GM12878 (cell line): ENCODE measurements around the gene MUC5B. TPM values are rescaled to one million over a fixed set of nuclear protein-coding genes. Genes with fewer than 3 reads are reported as not detected.

ENCODE experiments used
- CBX3 ChIP-seq: fragments of 200-600 bp; sonication (generic); IDR thresholded peaks from 2 replicates; pipeline ENCODE4 v1.6.1; 2016; ENCODE audit warnings: low read depth, borderline replicate concordance
- CREB1 ChIP-seq: IDR thresholded peaks from 2 replicates; pipeline ENCODE4 v1.6.1; 2012; ENCODE audit warnings: low read depth, mild to moderate bottlenecking, inconsistent platforms
- EED ChIP-seq: sonication (generic); IDR thresholded peaks from 2 replicates; pipeline ENCODE4 v1.6.1; 2016; ENCODE audit warnings: antibody characterized with exemption, low read depth
- ETV6 ChIP-seq, 2 experiments: fragments of 450-650 bp in 1 of 2; IDR thresholded peaks in 1 of 2; conservative IDR thresholded peaks in 1 of 2; 2 replicates each; pipeline ENCODE4 v1.6.1; 2014; ENCODE audit warnings: antibody characterized with exemption in 1 of 2, borderline replicate concordance in 1 of 2, low read depth in 1 of 2, mild to moderate bottlenecking in 1 of 2, moderate library complexity in 1 of 2
- EZH2 ChIP-seq: IDR thresholded peaks from 2 replicates; pipeline ENCODE4 v1.6.1; 2012; ENCODE audit warnings: low read depth, mild to moderate bottlenecking, control low read depth, inconsistent platforms, low read length, borderline replicate concordance; ENCODE audit not compliant: control insufficient read depth
- IKZF2 ChIP-seq, 2 experiments: fragments of 450-650 bp; IDR thresholded peaks; 2 replicates each; pipeline ENCODE4 v1.6.1; 2017; ENCODE audit warnings: mild to moderate bottlenecking in 2 of 2, moderate library complexity in 2 of 2
- KAT2A ChIP-seq: conservative IDR thresholded peaks from 2 replicates; pipeline ENCODE4 v1.6.1; 2011; ENCODE audit warnings: low read depth, low read length; ENCODE audit not compliant: control insufficient read depth
- MEF2A ChIP-seq: IDR thresholded peaks from 2 replicates; pipeline ENCODE4 v1.6.1; 2011; ENCODE audit warnings: low read depth, mild to moderate bottlenecking, low read length, moderate library complexity; ENCODE audit not compliant: insufficient read depth
- MEF2B ChIP-seq: fragments of 450-650 bp; IDR thresholded peaks from 2 replicates; pipeline ENCODE4 v1.6.1; 2018; ENCODE audit warnings: mild to moderate bottlenecking, moderate library complexity; ENCODE audit not compliant: partially characterized antibody, poor library complexity, severe bottlenecking
- NBN ChIP-seq: fragments of 450-650 bp; IDR thresholded peaks from 2 replicates; pipeline ENCODE4 v1.6.1; 2016
- NFXL1 ChIP-seq: fragments of 450-650 bp; IDR thresholded peaks from 2 replicates; pipeline ENCODE4 v1.6.1; 2017; ENCODE audit warnings: antibody characterized with exemption, mild to moderate bottlenecking, borderline replicate concordance
- PAX5 ChIP-seq: IDR thresholded peaks from 2 replicates; pipeline ENCODE4 v1.6.1; 2011; ENCODE audit warnings: low read depth, low read length, borderline replicate concordance
- POU2F2 ChIP-seq: IDR thresholded peaks from 3 replicates; pipeline ENCODE4 v1.6.1; 2011; ENCODE audit warnings: low read depth, mild to moderate bottlenecking, low read length, borderline replicate concordance
- SMAD1 ChIP-seq: fragments of 450-650 bp; IDR thresholded peaks from 2 replicates; pipeline ENCODE4 v1.6.1; 2018; ENCODE audit warnings: mild to moderate bottlenecking, low read depth; ENCODE audit not compliant: partially characterized antibody
- SMARCA5 ChIP-seq: fragments of 450-650 bp; IDR thresholded peaks from 2 replicates; pipeline ENCODE4 v1.6.1; 2017; ENCODE audit warnings: mild to moderate bottlenecking
- STAT3 ChIP-seq: IDR thresholded peaks from 2 replicates; pipeline ENCODE4 v1.6.1; 2011; ENCODE audit warnings: low read depth, low read length, improper control_type of control experiment
- SUPT20H ChIP-seq: IDR thresholded peaks from 2 replicates; pipeline ENCODE4 v1.6.1; 2011; ENCODE audit warnings: low read depth, mild to moderate bottlenecking, low read length, moderate library complexity, borderline replicate concordance; ENCODE audit not compliant: control insufficient read depth
- YY1 ChIP-seq: IDR thresholded peaks from 2 replicates; pipeline ENCODE4 v1.6.1; 2011; ENCODE audit warnings: low read depth, mild to moderate bottlenecking, low read length
- ZNF217 ChIP-seq: fragments of 450-650 bp; IDR thresholded peaks from 2 replicates; pipeline ENCODE4 v1.6.1; 2017; ENCODE audit warnings: antibody characterized with exemption, mild to moderate bottlenecking
- ZNF384 ChIP-seq: IDR thresholded peaks from 2 replicates; pipeline ENCODE4 v1.6.1; 2012; ENCODE audit warnings: low read depth, mild to moderate bottlenecking, low read length, improper control_type of control experiment, borderline replicate concordance
- polyA plus RNA-seq, 11 experiments: library from polyadenylated mRNA; depleted of rRNA in 4 of 11; unstranded in 6 of 11; stranded (reverse) in 5 of 11; fragments of >200 nt; fragmentation: Nextera tagmentation in 4 of 11; fragmentation: Illumina TruSeq in 1 of 11; extraction: Ambion mirVana in 4 of 11; extraction: Trizol in 1 of 11; gene quantifications; 1 replicate in 1 of 11; 2 replicates in 10 of 11; pipeline versions ENCODE4 v1.2.1 to v1.2.3, GENCODE V29; 2011 to 2016; ENCODE audit warnings: inconsistent platforms in 2 of 11, missing spikeins in 2 of 11, low read depth in 1 of 11
- total RNA-seq, 4 experiments: library from RNA; depleted of rRNA in 3 of 4; stranded (reverse); fragments of >200 nt in 3 of 4; fragmentation: Illumina TruSeq in 1 of 4; extraction: Trizol in 1 of 4; gene quantifications; 2 replicates each; pipeline versions ENCODE4 v1.2.1 to v1.2.3, GENCODE V29; 2013 to 2021
- TF ChIP-seq, protein P1 (sequence below): fragments of 450-650 bp; IDR thresholded peaks from 2 replicates; pipeline ENCODE4 v1.6.1; 2018; ENCODE audit warnings: mild to moderate bottlenecking, low read depth, moderate library complexity; ENCODE audit not compliant: partially characterized antibody
- TF ChIP-seq, protein P2 (sequence below): fragments of 450-650 bp; formaldehyde crosslinking; IDR thresholded peaks from 2 replicates; pipeline ENCODE4 v1.5.0; 2022; ENCODE audit warnings: mild to moderate bottlenecking, missing genetic modification characterization
- TF ChIP-seq, protein P3 (sequence below): IDR thresholded peaks from 2 replicates; pipeline ENCODE4 v1.6.1; 2011; ENCODE audit warnings: borderline replicate concordance, low read depth, mild to moderate bottlenecking, moderate library complexity, mixed read lengths, low read length; ENCODE audit not compliant: insufficient read depth; ENCODE audit errors: extremely low read length

The MUC5B gene
- total and polyA plus RNA-seq, 10 of the 15 experiments (the other 5 are each of a cell fraction or from before 2014, with no cell fraction given): 1.5 TPM; not detected in 9

- no peak for TF ChIP-seq NFXL1
- TF ChIP-seq NBN: peak; percentile 53; the same call in 1 of the 2 replicates
- no peak for TF ChIP-seq STAT3
- TF ChIP-seq, protein P1, sequence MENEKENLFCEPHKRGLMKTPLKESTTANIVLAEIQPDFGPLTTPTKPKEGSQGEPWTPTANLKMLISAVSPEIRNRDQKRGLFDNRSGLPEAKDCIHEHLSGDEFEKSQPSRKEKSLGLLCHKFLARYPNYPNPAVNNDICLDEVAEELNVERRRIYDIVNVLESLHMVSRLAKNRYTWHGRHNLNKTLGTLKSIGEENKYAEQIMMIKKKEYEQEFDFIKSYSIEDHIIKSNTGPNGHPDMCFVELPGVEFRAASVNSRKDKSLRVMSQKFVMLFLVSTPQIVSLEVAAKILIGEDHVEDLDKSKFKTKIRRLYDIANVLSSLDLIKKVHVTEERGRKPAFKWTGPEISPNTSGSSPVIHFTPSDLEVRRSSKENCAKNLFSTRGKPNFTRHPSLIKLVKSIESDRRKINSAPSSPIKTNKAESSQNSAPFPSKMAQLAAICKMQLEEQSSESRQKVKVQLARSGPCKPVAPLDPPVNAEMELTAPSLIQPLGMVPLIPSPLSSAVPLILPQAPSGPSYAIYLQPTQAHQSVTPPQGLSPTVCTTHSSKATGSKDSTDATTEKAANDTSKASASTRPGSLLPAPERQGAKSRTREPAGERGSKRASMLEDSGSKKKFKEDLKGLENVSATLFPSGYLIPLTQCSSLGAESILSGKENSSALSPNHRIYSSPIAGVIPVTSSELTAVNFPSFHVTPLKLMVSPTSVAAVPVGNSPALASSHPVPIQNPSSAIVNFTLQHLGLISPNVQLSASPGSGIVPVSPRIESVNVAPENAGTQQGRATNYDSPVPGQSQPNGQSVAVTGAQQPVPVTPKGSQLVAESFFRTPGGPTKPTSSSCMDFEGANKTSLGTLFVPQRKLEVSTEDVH: no peak
- no peak for TF ChIP-seq SMARCA5
- TF ChIP-seq, protein P2, sequence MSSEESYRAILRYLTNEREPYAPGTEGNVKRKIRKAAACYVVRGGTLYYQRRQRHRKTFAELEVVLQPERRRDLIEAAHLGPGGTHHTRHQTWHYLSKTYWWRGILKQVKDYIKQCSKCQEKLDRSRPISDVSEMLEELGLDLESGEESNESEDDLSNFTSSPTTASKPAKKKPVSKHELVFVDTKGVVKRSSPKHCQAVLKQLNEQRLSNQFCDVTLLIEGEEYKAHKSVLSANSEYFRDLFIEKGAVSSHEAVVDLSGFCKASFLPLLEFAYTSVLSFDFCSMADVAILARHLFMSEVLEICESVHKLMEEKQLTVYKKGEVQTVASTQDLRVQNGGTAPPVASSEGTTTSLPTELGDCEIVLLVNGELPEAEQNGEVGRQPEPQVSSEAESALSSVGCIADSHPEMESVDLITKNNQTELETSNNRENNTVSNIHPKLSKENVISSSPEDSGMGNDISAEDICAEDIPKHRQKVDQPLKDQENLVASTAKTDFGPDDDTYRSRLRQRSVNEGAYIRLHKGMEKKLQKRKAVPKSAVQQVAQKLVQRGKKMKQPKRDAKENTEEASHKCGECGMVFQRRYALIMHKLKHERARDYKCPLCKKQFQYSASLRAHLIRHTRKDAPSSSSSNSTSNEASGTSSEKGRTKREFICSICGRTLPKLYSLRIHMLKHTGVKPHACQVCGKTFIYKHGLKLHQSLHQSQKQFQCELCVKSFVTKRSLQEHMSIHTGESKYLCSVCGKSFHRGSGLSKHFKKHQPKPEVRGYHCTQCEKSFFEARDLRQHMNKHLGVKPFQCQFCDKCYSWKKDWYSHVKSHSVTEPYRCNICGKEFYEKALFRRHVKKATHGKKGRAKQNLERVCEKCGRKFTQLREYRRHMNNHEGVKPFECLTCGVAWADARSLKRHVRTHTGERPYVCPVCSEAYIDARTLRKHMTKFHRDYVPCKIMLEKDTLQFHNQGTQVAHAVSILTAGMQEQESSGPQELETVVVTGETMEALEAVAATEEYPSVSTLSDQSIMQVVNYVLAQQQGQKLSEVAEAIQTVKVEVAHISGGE (CRISPR knock-in tag): peak; percentile 84
- no peak for TF ChIP-seq KAT2A
- peak; percentile 85; the same call in 2 of the 3 replicates for TF ChIP-seq POU2F2
- no peak for TF ChIP-seq MEF2B
- 0 out of 2 replicates have a peak, but pooled peaks have one; percentile 42 for TF ChIP-seq PAX5
- no peak for TF ChIP-seq EED
- no peak for TF ChIP-seq ZNF217
- TF ChIP-seq YY1: no peak; the same call in 1 of the 2 replicates
- TF ChIP-seq IKZF2 (IDR thresholded peaks at IDR 0.05): peak; percentile 12 to 23; a peak in 2 of 4 replicates
- TF ChIP-seq ETV6 (conservative IDR thresholded peaks at IDR 0.05 in 1 of 2, IDR thresholded peaks at IDR 0.05 in 1 of 2; ENCODE audit: borderline replicate concordance in 1 of 2, low read depth in 1 of 2): no peak
- TF ChIP-seq, protein P3, sequence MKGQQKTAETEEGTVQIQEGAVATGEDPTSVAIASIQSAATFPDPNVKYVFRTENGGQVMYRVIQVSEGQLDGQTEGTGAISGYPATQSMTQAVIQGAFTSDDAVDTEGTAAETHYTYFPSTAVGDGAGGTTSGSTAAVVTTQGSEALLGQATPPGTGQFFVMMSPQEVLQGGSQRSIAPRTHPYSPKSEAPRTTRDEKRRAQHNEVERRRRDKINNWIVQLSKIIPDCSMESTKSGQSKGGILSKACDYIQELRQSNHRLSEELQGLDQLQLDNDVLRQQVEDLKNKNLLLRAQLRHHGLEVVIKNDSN: peak; percentile 84
- TF ChIP-seq CREB1: peak; percentile 77; the same call in 1 of the 2 replicates
- no peak for TF ChIP-seq SMAD1
- no peak for TF ChIP-seq ZNF384
- no peak for TF ChIP-seq CBX3
- TF ChIP-seq SUPT20H: no peak
- no peak for TF ChIP-seq MEF2A
- TF ChIP-seq EZH2: no peak
These were observed 39.5 kb downstream of the MUC5B start (continued) for GRCh38 chr11:1262172-1263006.
